Esophagus muscularis mucosa (tissue), 4 donors: ENCODE data around the gene MAP3K20. TPM values are rescaled to one million over a fixed set of nuclear protein-coding genes. Genes with fewer than 3 reads are reported as not detected.

ENCODE experiments used
- DNase-seq: peaks from one replicate; pipeline ENCODE4 v3.0.0-alpha.2; 2017; ENCODE audit errors: extremely low spot score
- H3K27ac ChIP-seq, 4 donors: fragments of 200-600 bp; sonication (generic); replicated peaks in 1 of 4; 1 replicate in 3 of 4; 2 replicates in 1 of 4; pipeline ENCODE4 v1.5.1; 2016 to 2019; ENCODE audit warnings: mild to moderate bottlenecking in 1 of 4
- H3K27me3 ChIP-seq, 4 donors: fragments of 200-600 bp; sonication (generic); one replicate each; pipeline versions ENCODE4 v1.5.1 to v1.6.0; 2016 to 2019
- H3K36me3 ChIP-seq, 4 donors: fragments of 200-600 bp; sonication (generic); one replicate each; pipeline ENCODE4 v1.5.1; 2016 to 2019
- H3K4me1 ChIP-seq, 4 donors: fragments of 200-600 bp; sonication (generic); one replicate each; pipeline ENCODE4 v1.5.1; 2016 to 2019
- H3K4me3 ChIP-seq, 4 donors: fragments of 200-600 bp; sonication (generic); 1 replicate in 2 of 4; 2 replicates in 2 of 4; pipeline ENCODE4 v1.5.1; 2016 to 2019; ENCODE audit warnings: mild to moderate bottlenecking in 4 of 4, moderate library complexity in 1 of 4
- H3K9me3 ChIP-seq, 4 donors: fragments of 200-600 bp; sonication (generic); 1 replicate in 3 of 4; 2 replicates in 1 of 4; pipeline ENCODE4 v1.5.1; 2016 to 2019
- EP300 ChIP-seq: sonication (generic); formaldehyde crosslinking; IDR thresholded peaks from one replicate; pipeline ENCODE4 v1.6.1; 2017; ENCODE audit warnings: antibody characterized with exemption
- POLR2A ChIP-seq: fragments of 450-650 bp; IDR thresholded peaks from one replicate; pipeline ENCODE4 v1.6.1; 2017; ENCODE audit warnings: antibody characterized with exemption, moderate library complexity, mild to moderate bottlenecking, low read depth
- POLR2AphosphoS5 ChIP-seq, 2 donors: sonication (generic); formaldehyde crosslinking; IDR thresholded peaks; one replicate each; pipeline ENCODE4 v1.6.1; 2017; ENCODE audit warnings: antibody characterized with exemption in 2 of 2
- WGBS: methylation state at CpG from one replicate; pipeline ENCODE4 v1.1.5; 2018; 5-methylcytosine and 5-hydroxymethylcytosine counted together
- intact Hi-C: fragments of 100-400 bp; cut with DNase I; formaldehyde crosslinking; loops from one replicate; pipeline ENCODE4 v1.15.1; 2023
- total RNA-seq, 4 donors: library from RNA; depleted of rRNA; stranded (reverse); fragments of >200 nt; gene quantifications; one replicate each; pipeline versions ENCODE4 v1.1.0 to v1.2.1, GENCODE V29; 2016
- TF ChIP-seq, protein P1 (sequence below), 3 experiments: fragments of 200-600 bp in 2 of 3; fragments of 450-650 bp in 1 of 3; sonication (generic) in 2 of 3; IDR thresholded peaks; one replicate each; pipeline ENCODE4 v1.5.1; 2017 to 2019; ENCODE audit warnings: antibody characterized with exemption in 3 of 3, mild to moderate bottlenecking in 2 of 3, moderate library complexity in 1 of 3

The MAP3K20 gene
- total RNA-seq, 4 donors from 2014 or later = 238 to 335 (median 267) TPM

GRCh38 chr2:173059971-173060461 is 15.6 kb upstream of the MAP3K20 start:
- H3K27ac ChIP-seq = no peak overlapping the region
- intact Hi-C loops = no loop called here
- H3K4me1 ChIP-seq = peaks cover 0 to 11% (median 0%) of the 10 kb centered on the region in 4 donors
- no peaks in the 10 kb centered on the region for H3K27me3 ChIP-seq
- TF ChIP-seq, protein P1, sequence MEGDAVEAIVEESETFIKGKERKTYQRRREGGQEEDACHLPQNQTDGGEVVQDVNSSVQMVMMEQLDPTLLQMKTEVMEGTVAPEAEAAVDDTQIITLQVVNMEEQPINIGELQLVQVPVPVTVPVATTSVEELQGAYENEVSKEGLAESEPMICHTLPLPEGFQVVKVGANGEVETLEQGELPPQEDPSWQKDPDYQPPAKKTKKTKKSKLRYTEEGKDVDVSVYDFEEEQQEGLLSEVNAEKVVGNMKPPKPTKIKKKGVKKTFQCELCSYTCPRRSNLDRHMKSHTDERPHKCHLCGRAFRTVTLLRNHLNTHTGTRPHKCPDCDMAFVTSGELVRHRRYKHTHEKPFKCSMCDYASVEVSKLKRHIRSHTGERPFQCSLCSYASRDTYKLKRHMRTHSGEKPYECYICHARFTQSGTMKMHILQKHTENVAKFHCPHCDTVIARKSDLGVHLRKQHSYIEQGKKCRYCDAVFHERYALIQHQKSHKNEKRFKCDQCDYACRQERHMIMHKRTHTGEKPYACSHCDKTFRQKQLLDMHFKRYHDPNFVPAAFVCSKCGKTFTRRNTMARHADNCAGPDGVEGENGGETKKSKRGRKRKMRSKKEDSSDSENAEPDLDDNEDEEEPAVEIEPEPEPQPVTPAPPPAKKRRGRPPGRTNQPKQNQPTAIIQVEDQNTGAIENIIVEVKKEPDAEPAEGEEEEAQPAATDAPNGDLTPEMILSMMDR (IDR thresholded peaks at IDR 0.05) = no peak
- TF ChIP-seq EP300 = no peak
- no peak for TF ChIP-seq POLR2A
- TF ChIP-seq POLR2AphosphoS5 (IDR thresholded peaks at IDR 0.05) = no peak
- no peaks in the 10 kb centered on the region for H3K36me3 ChIP-seq
- H3K4me3 ChIP-seq = no peak overlapping the region
- WGBS = 61% methylated on average over 5 of the region's 5 CpGs
- H3K9me3 ChIP-seq = no peaks in the 10 kb centered on the region
- DNase-seq = no peak

- Histone ChIP-seq H3K4me3 (no peak overlapping the region), H3K9me3 (no peaks in the 10 kb centered on the region), H3K36me3 (no peaks in the 10 kb centered on the region), H3K27ac (no peak overlapping the region), H3K27me3 (no peaks in the 10 kb centered on the region), H3K4me1 (peaks cover 0 to 11% (median 0%) of the 10 kb centered on the region in 4 donors)
- TF ChIP-seq, protein P1 (IDR thresholded peaks at IDR 0.05) = no peak
- TF ChIP-seq POLR2AphosphoS5 (IDR thresholded peaks at IDR 0.05) = no peak
- TF ChIP-seq POLR2A = no peak
- TF ChIP-seq EP300 = no peak
- 88% methylated on average over 4 of the region's 4 CpGs for WGBS
- intact Hi-C loops = no loop called here
- no peak for DNase-seq
Observed at GRCh38 chr2:173062801-173063200, 12.8 kb upstream of the MAP3K20 start.

GRCh38 chr2:173064151-173064805 is 11.4 kb upstream of the MAP3K20 start:
- Histone ChIP-seq H3K27ac (peak overlapping the region in 1 of 4 donors; percentile 30), H3K9me3 (no peaks in the 10 kb centered on the region), H3K36me3 (no peaks in the 10 kb centered on the region), H3K4me3 (no peak overlapping the region), H3K27me3 (no peaks in the 10 kb centered on the region), H3K4me1 (peaks cover 0 to 11% (median 0%) of the 10 kb centered on the region in 4 donors)
- TF ChIP-seq, protein P1 (IDR thresholded peaks at IDR 0.05) = no peak
- no peak for DNase-seq
- 54% methylated on average over 4 of the region's 4 CpGs for WGBS
- intact Hi-C loops = no loop called here

- TF ChIP-seq, protein P1 (IDR thresholded peaks at IDR 0.05) = no peak
- TF ChIP-seq EP300 (no peak), POLR2AphosphoS5 (IDR thresholded peaks at IDR 0.05) (no peak), POLR2A (no peak)
- no peaks in the 10 kb centered on the region for H3K9me3 ChIP-seq
- no peaks in the 10 kb centered on the region for H3K27me3 ChIP-seq
- no peaks in the 10 kb centered on the region for H3K36me3 ChIP-seq
- peaks cover 0 to 11% (median 0%) of the 10 kb centered on the region in 4 donors for H3K4me1 ChIP-seq
- 88% methylated on average over 6 of the region's 6 CpGs for WGBS
- intact Hi-C loops = no loop called here
- no peak overlapping the region for H3K27ac ChIP-seq
- no peak overlapping the region for H3K4me3 ChIP-seq
- no peak for DNase-seq
Observed at GRCh38 chr2:173066887-173067676, 8.6 kb upstream of the MAP3K20 start.
